Activated naive CD8-positive, alpha-beta T cell treated with anti-CD3 and anti-CD28 coated beads, Interleukin-2, amount 10 ng/mL, durations not matched to agents 7 days and 5 days (primary cell): Measurements from ENCODE around the gene ROR1. TPM values are rescaled to one million over a fixed set of nuclear protein-coding genes. Genes with fewer than 3 reads are reported as not detected.
"Not testable (repeated sequence)": the region's sequence is repeated elsewhere in the genome, so short reads cannot be mapped to it uniquely, and the experiment has no call there.

Experiments used
- ATAC-seq: fragments of 150-1000 bp; cut with Tn5 transposase; one replicate; pipeline ENCODE4 v1.10.0; 2021; ENCODE audit warnings: low read depth, moderate library complexity
- POLR2A ChIA-PET: fragments of 350-600 bp; sonication (Branson Sonifier 250); formaldehyde crosslinking; loops from one replicate; lab custom pipeline; 2021; ENCODE audit warnings: antibody characterized with exemption; lab: Charles Lee
- DNase-seq: peaks from one replicate; pipeline ENCODE4 v3.0.0; 2021
- H3K27ac Mint-ChIP-seq: one replicate; pipeline ENCODE4 v1.8.0; 2022; ENCODE audit warnings: mild to moderate bottlenecking, mixed read lengths
- H3K27me3 Mint-ChIP-seq: one replicate; pipeline ENCODE4 v1.8.0; 2022; ENCODE audit warnings: mild to moderate bottlenecking, moderate library complexity, mixed read lengths
- H3K36me3 Mint-ChIP-seq: one replicate; pipeline ENCODE4 v1.8.0; 2021; ENCODE audit warnings: mild to moderate bottlenecking, mixed read lengths
- H3K4me1 Mint-ChIP-seq: one replicate; pipeline ENCODE4 v1.8.0; 2021; ENCODE audit warnings: mixed read lengths
- H3K4me3 Mint-ChIP-seq: one replicate; pipeline ENCODE4 v1.8.0; 2022; ENCODE audit warnings: mild to moderate bottlenecking, moderate library complexity, mixed read lengths
- H3K9me3 Mint-ChIP-seq: one replicate; pipeline ENCODE4 v1.8.0; 2021; ENCODE audit warnings: mixed read lengths
- total RNA-seq, 2 experiments: library from RNA; stranded (reverse); gene quantifications; one replicate each; pipeline ENCODE4 v1.2.3, GENCODE V29; 2021

Gene ROR1
- total RNA-seq, 2 experiments from 2014 or later = not detected

GRCh38 chr1:63774617-63775417, 1.0 kb downstream of the ROR1 start:
- ATAC-seq (peak; percentile 16), DNase-seq (peak; percentile 39)
- peaks cover 68% of the 10 kb centered on the region for H3K27me3 Mint-ChIP-seq
- POLR2A ChIA-PET = no interaction called here
- H3K27ac Mint-ChIP-seq = no peak overlapping the region
- H3K4me3 Mint-ChIP-seq = peak overlapping the region; percentile 72
- no peaks in the 10 kb centered on the region for H3K9me3 Mint-ChIP-seq
- H3K4me1 Mint-ChIP-seq = peaks cover 10% of the 10 kb centered on the region
- H3K36me3 Mint-ChIP-seq = no peaks in the 10 kb centered on the region

- DNase-seq (no peak), ATAC-seq (no peak)
- peak overlapping the region; percentile 17 for H3K4me3 Mint-ChIP-seq
- peaks cover 10% of the 10 kb centered on the region for H3K4me1 Mint-ChIP-seq
- H3K36me3 Mint-ChIP-seq = no peaks in the 10 kb centered on the region
- POLR2A ChIA-PET = no interaction called here
- H3K9me3 Mint-ChIP-seq = no peaks in the 10 kb centered on the region
- H3K27me3 Mint-ChIP-seq = peaks cover 70% of the 10 kb centered on the region
- no peak overlapping the region for H3K27ac Mint-ChIP-seq
Measured at GRCh38 chr1:63775418-63776127, 1.8 kb downstream of the ROR1 start.

GRCh38 chr1:63777286-63777685, 3.5 kb downstream of the ROR1 start:
- Mint-ChIP-seq H3K36me3 (no peaks in the 10 kb centered on the region), H3K9me3 (no peaks in the 10 kb centered on the region)

GRCh38 chr1:63777965-63778880, 4.4 kb downstream of the ROR1 start:
- Mint-ChIP-seq H3K4me1 (peaks cover 7% of the 10 kb centered on the region), H3K9me3 (no peaks in the 10 kb centered on the region), H3K27ac (no peak overlapping the region), H3K36me3 (no peaks in the 10 kb centered on the region), H3K4me3 (no peak overlapping the region), H3K27me3 (peaks cover 57% of the 10 kb centered on the region)
- DNase-seq (no peak), ATAC-seq (no peak)
- POLR2A ChIA-PET = no interaction called here

More at GRCh38 chr1:63777286-63777685, 3.5 kb downstream of the ROR1 start:
- H3K4me1 Mint-ChIP-seq = peaks cover 10% of the 10 kb centered on the region
- H3K4me3 Mint-ChIP-seq = no peak overlapping the region
- H3K27me3 Mint-ChIP-seq = peaks cover 66% of the 10 kb centered on the region
- no peak overlapping the region for H3K27ac Mint-ChIP-seq
- DNase-seq = no peak
- no peak for ATAC-seq
- POLR2A ChIA-PET = no interaction called here

GRCh38 chr1:63779338-63780211, 5.8 kb downstream of the ROR1 start:
- no peak overlapping the region for H3K27ac Mint-ChIP-seq
- POLR2A ChIA-PET = no interaction called here
- peaks cover 3% of the 10 kb centered on the region for H3K4me1 Mint-ChIP-seq
- peaks cover 52% of the 10 kb centered on the region for H3K27me3 Mint-ChIP-seq
- H3K36me3 Mint-ChIP-seq = no peaks in the 10 kb centered on the region
- no peaks in the 10 kb centered on the region for H3K9me3 Mint-ChIP-seq
- DNase-seq = no peak
- no peak overlapping the region for H3K4me3 Mint-ChIP-seq
- ATAC-seq = no peak

GRCh38 chr1:63780565-63780964, 6.7 kb downstream of the ROR1 start:
- Mint-ChIP-seq H3K36me3 (no peaks in the 10 kb centered on the region), H3K27me3 (peaks cover 45% of the 10 kb centered on the region), H3K4me3 (no peak overlapping the region), H3K9me3 (no peaks in the 10 kb centered on the region), H3K27ac (no peak overlapping the region), H3K4me1 (no peaks in the 10 kb centered on the region)
- ATAC-seq (no peak), DNase-seq (no peak)
- POLR2A ChIA-PET = no interaction called here

GRCh38 chr1:63782982-63783381, 9.2 kb downstream of the ROR1 start:
- H3K27me3 Mint-ChIP-seq = peaks cover 21% of the 10 kb centered on the region
- POLR2A ChIA-PET = no interaction called here
- H3K27ac Mint-ChIP-seq = no peak overlapping the region
- no peak overlapping the region for H3K4me3 Mint-ChIP-seq
- no peaks in the 10 kb centered on the region for H3K9me3 Mint-ChIP-seq
- no peaks in the 10 kb centered on the region for H3K4me1 Mint-ChIP-seq
- no peak for ATAC-seq
- no peak for DNase-seq
- H3K36me3 Mint-ChIP-seq = no peaks in the 10 kb centered on the region

- Mint-ChIP-seq H3K4me1 (no peaks in the 10 kb centered on the region), H3K27ac (no peak overlapping the region), H3K36me3 (no peaks in the 10 kb centered on the region), H3K27me3 (peaks cover 14% of the 10 kb centered on the region), H3K9me3 (no peaks in the 10 kb centered on the region), H3K4me3 (no peak overlapping the region)
- DNase-seq = no peak
- POLR2A ChIA-PET = interaction anchor here (0.7 kb wide), 1 partner anchor 155 kb away, joined by 3 read pairs; no protein-coding TSS in a partner anchor
- ATAC-seq = no peak
Measured at GRCh38 chr1:63784083-63784482, 10.3 kb downstream of the ROR1 start.

- no peak for DNase-seq
- no peak overlapping the region for H3K4me3 Mint-ChIP-seq
Measured at GRCh38 chr1:63784489-63785390, 10.9 kb downstream of the ROR1 start.

GRCh38 chr1:63787270-63787669, 13.5 kb downstream of the ROR1 start:
- ATAC-seq, H3K4me1 Mint-ChIP-seq, H3K27ac Mint-ChIP-seq, H3K9me3 Mint-ChIP-seq, H3K36me3 Mint-ChIP-seq, DNase-seq, H3K27me3 Mint-ChIP-seq, POLR2A ChIA-PET, H3K4me3 Mint-ChIP-seq: not testable (repeated sequence)

More at GRCh38 chr1:63784489-63785390, 10.9 kb downstream of the ROR1 start:
- no peak for ATAC-seq
- H3K27me3 Mint-ChIP-seq = peaks cover 11% of the 10 kb centered on the region
- H3K27ac Mint-ChIP-seq = no peak overlapping the region
- H3K9me3 Mint-ChIP-seq = no peaks in the 10 kb centered on the region
- POLR2A ChIA-PET = interaction anchor here (0.7 kb wide), 1 partner anchor 154 kb away, joined by 3 read pairs; no protein-coding TSS in a partner anchor
- H3K36me3 Mint-ChIP-seq = no peaks in the 10 kb centered on the region
- H3K4me1 Mint-ChIP-seq = no peaks in the 10 kb centered on the region

GRCh38 chr1:63787875-63788274, 14.1 kb downstream of the ROR1 start:
- Mint-ChIP-seq H3K27me3 (peaks cover 8% of the 10 kb centered on the region), H3K36me3 (no peaks in the 10 kb centered on the region), H3K27ac (no peak overlapping the region), H3K4me3 (no peak overlapping the region), H3K4me1 (no peaks in the 10 kb centered on the region), H3K9me3 (no peaks in the 10 kb centered on the region)
- DNase-seq (no peak), ATAC-seq (no peak)
- POLR2A ChIA-PET = no interaction called here
